GM12878 (cell line): ENCODE results near the gene PCDHB7. TPM values are rescaled to one million over a fixed set of nuclear protein-coding genes. Genes with fewer than 3 reads are reported as not detected.
A peak's percentile ranks its signal among the peaks of the same experiment; 100 is the strongest.

ENCODE experiments used
- ATAC-seq: fragments of 200-7000 bp; cut with Tn5 transposase; 3 replicates; pipeline ENCODE4 v1.9.1; 2020; ENCODE audit warnings: mild to moderate bottlenecking, moderate library complexity
- BruUV-seq: library from RNA; stranded (reverse); fragments of 400-500 nt; replicated peaks from 2 replicates; lab custom pipeline; 2021; lab: Mats Ljungman, UMichigan
- CTCF ChIA-PET: fragments of 300-600 bp; sonication (Branson Sonifier 250); formaldehyde crosslinking; extraction: SDS; loops from one replicate; lab custom pipeline; 2021; ENCODE audit warnings: inconsistent platforms; lab: Yijun Ruan, JAX
- POLR2A ChIA-PET: fragments of 350-600 bp; formaldehyde crosslinking; extraction: SDS; loops from one replicate; lab custom pipeline; 2021; ENCODE audit warnings: inconsistent platforms; lab: Charles Lee
- RAD21 ChIA-PET: fragments of 300-600 bp; sonication (Branson Sonifier 250); formaldehyde crosslinking; loops from one replicate; lab custom pipeline; 2023; ENCODE audit warnings: antibody characterized with exemption; ENCODE audit not compliant: unreplicated experiment; lab: Charles Lee
- SMC1A ChIA-PET: fragments of 300-600 bp; sonication (Branson Sonifier 250); formaldehyde crosslinking; loops from one replicate; lab custom pipeline; 2023; ENCODE audit not compliant: unreplicated experiment, uncharacterized antibody; lab: Charles Lee
- DNase-seq: peaks from one replicate; pipeline ENCODE4 v3.0.0-alpha.2; 2011; ENCODE audit warnings: low read depth, low spot score
- FAIRE-seq: peaks from 3 replicates; lab custom pipeline; 2011; peaks lifted over from hg19 to GRCh38; lab: Jason Lieb, UNC
- H2AFZ ChIP-seq: 2 replicates; pipeline ENCODE4 v1.6.0; 2011; ENCODE audit warnings: low read depth, low read length, control low read depth; ENCODE audit not compliant: control insufficient read depth
- H3K27ac ChIP-seq: 2 replicates; pipeline ENCODE4 v1.5.1; 2011; ENCODE audit warnings: control low read depth; ENCODE audit not compliant: control insufficient read depth, insufficient read depth
- H3K27me3 ChIP-seq, 2 experiments: replicated peaks in 1 of 2; 2 replicates each; pipeline versions ENCODE4 v1.6.0 to v1.6.1; 2011; ENCODE audit warnings: low read length in 1 of 2; ENCODE audit not compliant: control insufficient read depth in 2 of 2, insufficient read depth in 2 of 2
- H3K36me3 ChIP-seq, 2 experiments: 2 replicates each; pipeline ENCODE4 v1.5.1; 2011; ENCODE audit warnings: low read length in 1 of 2; ENCODE audit not compliant: control insufficient read depth in 2 of 2, insufficient read depth in 2 of 2
- H3K4me1 ChIP-seq: 2 replicates; pipeline ENCODE4 v1.6.1; 2011; ENCODE audit warnings: mild to moderate bottlenecking, low read length, moderate library complexity, mixed read lengths; ENCODE audit not compliant: control insufficient read depth, insufficient read depth
- H3K4me2 ChIP-seq: 2 replicates; pipeline ENCODE4 v1.6.0; 2011; ENCODE audit warnings: control low read depth; ENCODE audit not compliant: control insufficient read depth, insufficient read depth
- H3K4me3 ChIP-seq: fragments of 200-600 bp; sonication (generic); 2 replicates; pipeline ENCODE4 v1.5.1; 2016
- H3K79me2 ChIP-seq: 2 replicates; pipeline ENCODE4 v1.6.0; 2011; ENCODE audit warnings: low read length; ENCODE audit not compliant: control insufficient read depth, insufficient read depth
- H3K9ac ChIP-seq: 2 replicates; pipeline ENCODE4 v1.8.0; 2011; ENCODE audit warnings: low read length, control low read depth, mixed read lengths; ENCODE audit not compliant: control insufficient read depth, insufficient read depth
- H3K9me3 ChIP-seq: replicated peaks from 3 replicates; pipeline ENCODE4 v1.5.1; 2011; ENCODE audit warnings: mild to moderate bottlenecking, low read length; ENCODE audit not compliant: control insufficient read depth, insufficient read depth
- H4K20me1 ChIP-seq: 2 replicates; pipeline ENCODE4 v1.6.0; 2011; ENCODE audit not compliant: control insufficient read depth, insufficient read depth
- ATF2 ChIP-seq: IDR thresholded peaks from 2 replicates; pipeline ENCODE4 v1.6.1; 2012; ENCODE audit warnings: low read length, inconsistent platforms
- IKZF2 ChIP-seq, 2 experiments: fragments of 450-650 bp; IDR thresholded peaks; 2 replicates each; pipeline ENCODE4 v1.6.1; 2017; ENCODE audit warnings: mild to moderate bottlenecking in 2 of 2, moderate library complexity in 2 of 2
- MYB ChIP-seq: fragments of 150-350 bp; IDR thresholded peaks from 2 replicates; pipeline ENCODE4 v1.6.1; 2014; ENCODE audit warnings: mild to moderate bottlenecking, low read depth, low read length, borderline replicate concordance
- PML ChIP-seq: IDR thresholded peaks from 2 replicates; pipeline ENCODE4 v1.6.1; 2012; ENCODE audit warnings: low read length, inconsistent platforms
- POLR2AphosphoS5 ChIP-seq: IDR thresholded peaks from 2 replicates; pipeline ENCODE4 v1.6.1; 2011; ENCODE audit warnings: mild to moderate bottlenecking, low read length, inconsistent platforms
- RAD21 ChIP-seq: IDR thresholded peaks from 2 replicates; pipeline ENCODE4 v1.6.1; 2011; ENCODE audit warnings: mild to moderate bottlenecking, low read depth, low read length, moderate library complexity; ENCODE audit not compliant: insufficient read depth
- RFX5 ChIP-seq: IDR thresholded peaks from 2 replicates; pipeline ENCODE4 v1.6.1; 2011; ENCODE audit warnings: low read depth, low read length, improper control_type of control experiment
- WRNIP1 ChIP-seq: IDR thresholded peaks from 2 replicates; pipeline ENCODE4 v1.6.1; 2011; ENCODE audit warnings: low read depth, low read length, improper control_type of control experiment, borderline replicate concordance
- ZNF687 ChIP-seq: fragments of 450-650 bp; IDR thresholded peaks from 2 replicates; pipeline ENCODE4 v1.6.1; 2017; ENCODE audit warnings: mild to moderate bottlenecking, moderate library complexity
- ZSCAN29 ChIP-seq: fragments of 450-650 bp; IDR thresholded peaks from 2 replicates; pipeline ENCODE4 v1.6.1; 2017; ENCODE audit warnings: mild to moderate bottlenecking, moderate library complexity
- ZZZ3 ChIP-seq: IDR thresholded peaks from 2 replicates; pipeline ENCODE4 v1.6.1; 2011; ENCODE audit warnings: low read depth; ENCODE audit not compliant: control insufficient read depth, insufficient read length
- WGBS: methylation state at CpG from one replicate; pipeline ENCODE4 v1.1.6; 2016; ENCODE audit warnings: low lambda C conversion rate; ENCODE audit not compliant: insufficient replicate concordance, insufficient coverage; ENCODE audit errors: missing lambda C conversion rate; 5-methylcytosine and 5-hydroxymethylcytosine counted together
- in situ Hi-C: fragments of 300-500 bp; cut with MboI; formaldehyde crosslinking; loops from 9 replicates; pipeline ENCODE4 v1.14.3; 2018; ENCODE audit warnings: mixed read lengths
- intact Hi-C: fragments of 100-400 bp; cut with micrococcal nuclease; formaldehyde crosslinking; loops from one replicate; pipeline ENCODE4 v1.14.2; 2022; ENCODE audit not compliant: unreplicated experiment
- polyA plus RNA-seq, 11 experiments: library from polyadenylated mRNA; depleted of rRNA in 4 of 11; unstranded in 6 of 11; stranded (reverse) in 5 of 11; fragments of >200 nt; fragmentation: Nextera tagmentation in 4 of 11; fragmentation: Illumina TruSeq in 1 of 11; extraction: Ambion mirVana in 4 of 11; extraction: Trizol in 1 of 11; gene quantifications; 1 replicate in 1 of 11; 2 replicates in 10 of 11; pipeline versions ENCODE4 v1.2.1 to v1.2.3, GENCODE V29; 2011 to 2016; ENCODE audit warnings: inconsistent platforms in 2 of 11, missing spikeins in 2 of 11, low read depth in 1 of 11
- total RNA-seq, 4 experiments: library from RNA; depleted of rRNA in 3 of 4; stranded (reverse); fragments of >200 nt in 3 of 4; fragmentation: Illumina TruSeq in 1 of 4; extraction: Trizol in 1 of 4; gene quantifications; 2 replicates each; pipeline versions ENCODE4 v1.2.1 to v1.2.3, GENCODE V29; 2013 to 2021
- TF ChIP-seq, protein P1 (sequence below), 3 experiments: IDR thresholded peaks in 2 of 3; conservative IDR thresholded peaks in 1 of 3; 2 replicates each; pipeline ENCODE4 v1.5.1; 2011; ENCODE audit warnings: low read depth in 3 of 3, low read length in 3 of 3, mild to moderate bottlenecking in 3 of 3, control low read depth in 2 of 3, moderate library complexity in 2 of 3, inconsistent platforms in 1 of 3, mixed read lengths in 1 of 3; ENCODE audit not compliant: control insufficient read depth in 2 of 3, insufficient read depth in 1 of 3; ENCODE audit errors: extremely low read depth in 1 of 3
- TF ChIP-seq, protein P2 (sequence below): fragments of 150-350 bp; IDR thresholded peaks from 2 replicates; pipeline ENCODE4 v1.6.1; 2016; ENCODE audit warnings: low read depth, low read length

The PCDHB7 gene
- total and polyA plus RNA-seq, 10 of the 15 experiments (the other 5 are each of a cell fraction or from before 2014, with no cell fraction given) = not detected

DNA sequence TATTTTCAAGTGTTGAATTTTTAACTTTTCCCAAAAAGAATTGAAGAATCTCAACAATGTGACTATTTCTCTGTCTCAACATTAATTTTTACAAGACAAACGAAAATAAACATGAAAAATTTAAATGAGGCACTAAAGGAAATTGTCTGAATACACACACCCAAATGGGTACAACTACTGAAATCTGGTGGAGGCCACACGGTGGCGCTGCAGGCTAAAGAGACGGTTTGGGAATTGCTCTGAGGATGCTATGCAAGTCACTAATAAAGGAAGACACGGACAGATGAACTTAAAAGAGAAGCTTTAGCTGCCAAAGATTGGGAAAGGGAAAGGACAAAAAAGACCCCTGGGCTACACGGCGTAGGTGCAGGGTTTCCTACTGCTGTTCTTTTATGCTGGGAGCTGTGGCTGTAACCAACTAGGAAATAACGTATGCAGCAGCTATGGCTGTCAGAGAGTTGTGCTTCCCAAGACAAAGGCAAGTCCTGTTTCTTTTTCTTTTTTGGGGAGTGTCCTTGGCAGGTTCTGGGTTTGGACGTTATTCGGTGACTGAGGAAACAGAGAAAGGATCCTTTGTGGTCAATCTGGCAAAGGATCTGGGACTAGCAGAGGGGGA lies 19.8 kb downstream of the PCDHB7 start, which contains the start of gene PCDHB10:
Gene PCDHB10 (plus strand): TSS at position 244 of the 616 bp plus-strand sequence. CDS start 200 bp downstream, at position 444.
- ATAC-seq = no peak
- in situ Hi-C loops (no loop called here), intact Hi-C loops (no loop called here)
- Histone ChIP-seq H2AFZ (no peak within 1 kb of the TSS), H3K4me1 (no peaks in the 10 kb centered on the region), H3K4me2 (no peak within 1 kb of the TSS), H3K4me3 (no peak within 1 kb of the TSS), H3K27ac (no peak within 1 kb of the TSS), H4K20me1 (no peaks in the 10 kb centered on the region), H3K36me3 (no peaks in the 10 kb centered on the region), H3K79me2 (no peaks in the 10 kb centered on the region), H3K27me3 (no peaks in the 10 kb centered on the region), H3K9me3 (no peaks in the 10 kb centered on the region; the same call in 2 of the 3 replicates), H3K9ac (no peak within 1 kb of the TSS)
- CTCF ChIA-PET = interaction anchor here (1.1 to 1.3 kb wide), 2 partner anchors 37 to 365 kb away, joined by 3 to 6 read pairs; no protein-coding TSS in a partner anchor
- no TSS peak for BruUV-seq
- DNase-seq = no peak
- POLR2A ChIA-PET = no interaction called here
- RAD21 ChIA-PET = no interaction called here
- SMC1A ChIA-PET = interaction anchor here (0.7 kb wide), 1 partner anchor 177 kb away, joined by 3 read pairs; the partner anchor contains the start of gene PCDHGB3
- 17% methylated on average over 10 of the region's 10 CpGs for WGBS
- FAIRE-seq = no peak
- TF ChIP-seq ZSCAN29 (no peak), RFX5 (no peak), ZZZ3 (no peak), MYB (no peak), WRNIP1 (no peak), ZNF687 (no peak), IKZF2 (IDR thresholded peaks at IDR 0.05) (no peak), PML (no peak), POLR2AphosphoS5 (no peak), ATF2 (no peak), RAD21 (peak; percentile 48)
- TF ChIP-seq, protein P1, sequence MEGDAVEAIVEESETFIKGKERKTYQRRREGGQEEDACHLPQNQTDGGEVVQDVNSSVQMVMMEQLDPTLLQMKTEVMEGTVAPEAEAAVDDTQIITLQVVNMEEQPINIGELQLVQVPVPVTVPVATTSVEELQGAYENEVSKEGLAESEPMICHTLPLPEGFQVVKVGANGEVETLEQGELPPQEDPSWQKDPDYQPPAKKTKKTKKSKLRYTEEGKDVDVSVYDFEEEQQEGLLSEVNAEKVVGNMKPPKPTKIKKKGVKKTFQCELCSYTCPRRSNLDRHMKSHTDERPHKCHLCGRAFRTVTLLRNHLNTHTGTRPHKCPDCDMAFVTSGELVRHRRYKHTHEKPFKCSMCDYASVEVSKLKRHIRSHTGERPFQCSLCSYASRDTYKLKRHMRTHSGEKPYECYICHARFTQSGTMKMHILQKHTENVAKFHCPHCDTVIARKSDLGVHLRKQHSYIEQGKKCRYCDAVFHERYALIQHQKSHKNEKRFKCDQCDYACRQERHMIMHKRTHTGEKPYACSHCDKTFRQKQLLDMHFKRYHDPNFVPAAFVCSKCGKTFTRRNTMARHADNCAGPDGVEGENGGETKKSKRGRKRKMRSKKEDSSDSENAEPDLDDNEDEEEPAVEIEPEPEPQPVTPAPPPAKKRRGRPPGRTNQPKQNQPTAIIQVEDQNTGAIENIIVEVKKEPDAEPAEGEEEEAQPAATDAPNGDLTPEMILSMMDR (IDR thresholded peaks at IDR 0.05 in 2 of 3, conservative IDR thresholded peaks at IDR 0.05 in 1 of 3; ENCODE audit: control insufficient read depth in 2 of 3, extremely low read depth in 1 of 3, insufficient read depth in 1 of 3, low read depth in 3 of 3, low read length in 3 of 3) = peak in 2 of 3 experiments; percentile 24 to 42; a peak in 3 of 6 replicates
- TF ChIP-seq, protein P2, sequence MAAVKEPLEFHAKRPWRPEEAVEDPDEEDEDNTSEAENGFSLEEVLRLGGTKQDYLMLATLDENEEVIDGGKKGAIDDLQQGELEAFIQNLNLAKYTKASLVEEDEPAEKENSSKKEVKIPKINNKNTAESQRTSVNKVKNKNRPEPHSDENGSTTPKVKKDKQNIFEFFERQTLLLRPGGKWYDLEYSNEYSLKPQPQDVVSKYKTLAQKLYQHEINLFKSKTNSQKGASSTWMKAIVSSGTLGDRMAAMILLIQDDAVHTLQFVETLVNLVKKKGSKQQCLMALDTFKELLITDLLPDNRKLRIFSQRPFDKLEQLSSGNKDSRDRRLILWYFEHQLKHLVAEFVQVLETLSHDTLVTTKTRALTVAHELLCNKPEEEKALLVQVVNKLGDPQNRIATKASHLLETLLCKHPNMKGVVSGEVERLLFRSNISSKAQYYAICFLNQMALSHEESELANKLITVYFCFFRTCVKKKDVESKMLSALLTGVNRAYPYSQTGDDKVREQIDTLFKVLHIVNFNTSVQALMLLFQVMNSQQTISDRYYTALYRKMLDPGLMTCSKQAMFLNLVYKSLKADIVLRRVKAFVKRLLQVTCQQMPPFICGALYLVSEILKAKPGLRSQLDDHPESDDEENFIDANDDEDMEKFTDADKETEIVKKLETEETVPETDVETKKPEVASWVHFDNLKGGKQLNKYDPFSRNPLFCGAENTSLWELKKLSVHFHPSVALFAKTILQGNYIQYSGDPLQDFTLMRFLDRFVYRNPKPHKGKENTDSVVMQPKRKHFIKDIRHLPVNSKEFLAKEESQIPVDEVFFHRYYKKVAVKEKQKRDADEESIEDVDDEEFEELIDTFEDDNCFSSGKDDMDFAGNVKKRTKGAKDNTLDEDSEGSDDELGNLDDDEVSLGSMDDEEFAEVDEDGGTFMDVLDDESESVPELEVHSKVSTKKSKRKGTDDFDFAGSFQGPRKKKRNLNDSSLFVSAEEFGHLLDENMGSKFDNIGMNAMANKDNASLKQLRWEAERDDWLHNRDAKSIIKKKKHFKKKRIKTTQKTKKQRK = no peak
